ENCODE results near the gene NFKBIB. TPM values are rescaled to one million over a fixed set of nuclear protein-coding genes. Genes with fewer than 3 reads are reported as not detected.

NFKBIB gene
- total RNA-seq, 1 donor from 2014 or later, result 15.3 TPM

- no peak for DNase-seq (ENCODE audit: low spot score)
These were observed 52.8 kb downstream of the NFKBIB start for GRCh38 chr19:38952395-38953165.

GRCh38 chr19:38953677-38954076 is 53.9 kb downstream of the NFKBIB start:
- Mint-ChIP-seq H3K27me3 (ENCODE audit: low read depth) (no peaks in the 10 kb centered on the region), H3K4me3 (ENCODE audit: unreplicated experiment) (no peak overlapping the region), H3K36me3 (ENCODE audit: low read depth) (peaks cover 10% of the 10 kb centered on the region), H3K4me1 (ENCODE audit: low read depth) (peaks cover 25% of the 10 kb centered on the region), H3K27ac (ENCODE audit: unreplicated experiment) (no peak overlapping the region), H3K9me3 (ENCODE audit: low read depth) (no peaks in the 10 kb centered on the region)
- TF ChIP-seq CTCF (IDR thresholded peaks at IDR 0.05), result no peak
- DNase-seq (ENCODE audit: low spot score), result no peak

More at GRCh38 chr19:38952395-38953165, 52.8 kb downstream of the NFKBIB start:
- no peaks in the 10 kb centered on the region for H3K9me3 Mint-ChIP-seq (ENCODE audit: low read depth)
- peaks cover 10% of the 10 kb centered on the region for H3K36me3 Mint-ChIP-seq (ENCODE audit: low read depth)
- H3K27ac Mint-ChIP-seq (ENCODE audit: unreplicated experiment), result peak overlapping the region; percentile 83
- H3K27me3 Mint-ChIP-seq (ENCODE audit: low read depth), result no peaks in the 10 kb centered on the region
- peak overlapping the region; percentile 38 for H3K4me3 Mint-ChIP-seq (ENCODE audit: unreplicated experiment)
- peak; percentile 67 for TF ChIP-seq CTCF (IDR thresholded peaks at IDR 0.05)
- H3K4me1 Mint-ChIP-seq (ENCODE audit: low read depth), result peaks cover 25% of the 10 kb centered on the region

GRCh38 chr19:38956264-38956663 is 56.5 kb downstream of the NFKBIB start:
- peaks cover 16% of the 10 kb centered on the region for H3K4me1 Mint-ChIP-seq (ENCODE audit: low read depth)
- DNase-seq (ENCODE audit: low spot score), result no peak
- no peaks in the 10 kb centered on the region for H3K9me3 Mint-ChIP-seq (ENCODE audit: low read depth)
- H3K4me3 Mint-ChIP-seq (ENCODE audit: unreplicated experiment), result no peak overlapping the region
- no peak for TF ChIP-seq CTCF (IDR thresholded peaks at IDR 0.05)
- H3K27ac Mint-ChIP-seq (ENCODE audit: unreplicated experiment), result no peak overlapping the region
- H3K36me3 Mint-ChIP-seq (ENCODE audit: low read depth), result peaks cover 10% of the 10 kb centered on the region
- no peaks in the 10 kb centered on the region for H3K27me3 Mint-ChIP-seq (ENCODE audit: low read depth)

- no peaks in the 10 kb centered on the region for H3K9me3 Mint-ChIP-seq (ENCODE audit: low read depth)
- no peaks in the 10 kb centered on the region for H3K27me3 Mint-ChIP-seq (ENCODE audit: low read depth)
- no peak for DNase-seq (ENCODE audit: low spot score)
- H3K27ac Mint-ChIP-seq (ENCODE audit: unreplicated experiment), result no peak overlapping the region
- H3K4me3 Mint-ChIP-seq (ENCODE audit: unreplicated experiment), result no peak overlapping the region
- H3K4me1 Mint-ChIP-seq (ENCODE audit: low read depth), result peaks cover 11% of the 10 kb centered on the region
- TF ChIP-seq CTCF (IDR thresholded peaks at IDR 0.05), result no peak
- H3K36me3 Mint-ChIP-seq (ENCODE audit: low read depth), result peaks cover 5% of the 10 kb centered on the region
These were observed 58.5 kb downstream of the NFKBIB start for GRCh38 chr19:38958301-38958700.

Other genes with a start within 250 kb of the NFKBIB start
- gene CAPN12, start 155.5 kb upstream of the NFKBIB start, total RNA-seq, result 0.40 to 0.44 TPM (median 0.44 TPM) in 3 replicates
- not detected in 3 replicates for gene LGALS7, start 126.5 kb upstream of the NFKBIB start, total RNA-seq
- gene LGALS7B, start 110.8 kb upstream of the NFKBIB start, total RNA-seq, result not detected in 3 replicates
- gene LGALS4, start 87.0 kb upstream of the NFKBIB start, total RNA-seq, result 0.75 TPM in 1 of 3 replicates, not detected in the others
- gene ECH1, start 68.2 kb upstream of the NFKBIB start, total RNA-seq, result 94.9 to 112 TPM (median 94.9 TPM) in 3 replicates
- gene HNRNPL, start 50.0 kb upstream of the NFKBIB start, total RNA-seq, result 214 to 255 TPM (median 222 TPM) in 3 replicates
- 0.65 to 0.92 TPM (median 0.92 TPM) in 3 replicates for gene RINL, start 21.7 kb upstream of the NFKBIB start, total RNA-seq
- 54.0 to 57.1 TPM (median 54.2 TPM) in 3 replicates for gene SIRT2, start 351 bp upstream of the NFKBIB start, total RNA-seq
- 0.69 TPM in 1 of 3 replicates, not detected in the others for gene CCER2, start 12.2 kb downstream of the NFKBIB start, total RNA-seq
- 14.4 to 25.8 TPM (median 15.6 TPM) in 3 replicates for gene SARS2, start 30.8 kb downstream of the NFKBIB start, total RNA-seq
- 23.1 to 34.0 TPM (median 27.7 TPM) in 3 replicates for gene MRPS12, start 31.0 kb downstream of the NFKBIB start, total RNA-seq
- gene FBXO17, start 75.8 kb downstream of the NFKBIB start, total RNA-seq, result 40.2 to 44.9 TPM (median 40.6 TPM) in 3 replicates
- 4.6 to 7.4 TPM (median 6.7 TPM) in 3 replicates for gene FBXO27, start 132.6 kb downstream of the NFKBIB start, total RNA-seq
- not detected in 3 replicates for gene ACP7, start 184.4 kb downstream of the NFKBIB start, total RNA-seq
- gene PAK4, start 225.8 kb downstream of the NFKBIB start, total RNA-seq, result 12.3 to 16.7 TPM (median 14.4 TPM) in 3 replicates

Measured in chondrocyte (in vitro differentiated cells).